GM11168 (cell line): ENCODE measurements around the gene AASDH.

ENCODE experiments used
- in situ Hi-C: fragments of 300-500 bp; cut with MboI; formaldehyde crosslinking; loops from one replicate; pipeline ENCODE4 v1.12.0; 2022; ENCODE audit warnings: low sequenced_read_pairs; ENCODE audit not compliant: unreplicated experiment

Gene AASDH

DNA sequence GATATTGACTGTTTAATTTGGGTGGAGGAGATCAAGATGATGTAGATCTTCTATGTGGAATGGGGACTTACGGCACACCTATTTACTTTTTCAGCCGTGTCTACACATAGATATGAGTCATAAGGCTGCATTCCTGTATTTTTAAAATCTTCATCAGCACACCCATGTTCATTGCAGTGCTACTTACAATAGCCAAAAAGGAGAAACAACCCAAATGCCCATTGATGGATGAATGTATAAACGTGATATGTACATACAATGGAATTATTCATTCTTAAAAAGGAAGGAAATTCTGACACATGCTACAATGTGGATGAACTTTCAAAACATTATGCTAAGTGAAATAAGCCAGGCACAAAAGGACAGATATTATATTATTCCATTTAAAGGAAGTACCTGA, 98.6 kb downstream of the AASDH start:
- in situ Hi-C loops = no loop called here
